Measurements from ENCODE around the gene LRRC2. TPM values are rescaled to one million over a fixed set of nuclear protein-coding genes. Genes with fewer than 3 reads are reported as not detected.

LRRC2 gene
- total RNA-seq, 1 experiment from 2014 or later = 2.6 TPM

DNA sequence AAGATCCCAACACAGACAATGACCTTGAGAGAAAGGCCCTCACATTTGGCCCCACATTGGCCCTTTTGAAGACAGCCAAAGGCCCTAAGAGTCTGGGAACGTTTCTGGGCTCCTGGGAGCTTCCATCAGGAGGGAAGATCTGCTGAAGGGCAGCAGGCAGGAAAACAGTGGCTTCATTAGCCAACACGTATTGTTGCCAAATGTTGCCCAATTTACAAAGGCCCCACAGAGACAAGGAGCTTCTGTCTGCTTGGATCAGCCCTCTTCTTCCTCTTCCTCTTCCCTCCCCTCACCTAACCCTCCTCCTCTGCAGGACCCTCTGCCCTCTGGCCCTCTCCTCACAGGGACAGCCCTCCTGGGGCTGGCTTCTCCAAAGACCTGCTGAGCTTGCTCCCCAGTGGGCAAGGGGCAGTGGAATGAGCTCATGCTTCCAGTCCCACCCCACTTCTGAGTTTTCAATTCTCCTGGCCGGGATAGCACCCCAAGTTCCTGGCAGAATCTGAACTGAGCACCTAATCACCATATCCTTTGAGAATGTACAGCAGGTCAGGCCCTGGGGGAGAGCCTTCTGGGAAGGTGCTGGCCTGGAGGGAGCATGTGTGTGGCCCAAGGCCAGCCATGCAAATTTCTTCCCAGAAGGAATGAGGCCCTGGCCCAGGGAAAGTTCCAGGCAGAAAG, 96.3 kb downstream of the LRRC2 start:
- no peak overlapping the region for H3K27ac ChIP-seq (ENCODE audit: insufficient read length, low read depth, low read length)
- H2BK120ac ChIP-seq (ENCODE audit: low read depth, low read length, poor library complexity, severe bottlenecking) = no peak overlapping the region
- no peak overlapping the region for H3K23ac ChIP-seq (ENCODE audit: insufficient read length, low read depth, low read length)
- H2BK20ac ChIP-seq (ENCODE audit: low read depth, low read length, poor library complexity, severe bottlenecking) = no peak overlapping the region
- no peak overlapping the region for H2BK12ac ChIP-seq (ENCODE audit: insufficient read length, low read depth, low read length)
- H4K20me1 ChIP-seq (ENCODE audit: control insufficient read depth, insufficient read depth, insufficient read length) = no peaks in the 10 kb centered on the region
- no peak overlapping the region for H3K18ac ChIP-seq (ENCODE audit: insufficient read length, low read depth, low read length)
- H2AK5ac ChIP-seq (ENCODE audit: insufficient read length, low read length) = no peak overlapping the region
- no peak overlapping the region for H2BK15ac ChIP-seq (ENCODE audit: low read depth, low read length)
- no peaks in the 10 kb centered on the region for H3K79me2 ChIP-seq (ENCODE audit: insufficient read depth, low read length)
- H3K9ac ChIP-seq (ENCODE audit: extremely low read depth, insufficient read length, low read length) = no peak overlapping the region
- H3T11ph ChIP-seq (ENCODE audit: low read length) = no peak overlapping the region
- TF ChIP-seq, protein P1, sequence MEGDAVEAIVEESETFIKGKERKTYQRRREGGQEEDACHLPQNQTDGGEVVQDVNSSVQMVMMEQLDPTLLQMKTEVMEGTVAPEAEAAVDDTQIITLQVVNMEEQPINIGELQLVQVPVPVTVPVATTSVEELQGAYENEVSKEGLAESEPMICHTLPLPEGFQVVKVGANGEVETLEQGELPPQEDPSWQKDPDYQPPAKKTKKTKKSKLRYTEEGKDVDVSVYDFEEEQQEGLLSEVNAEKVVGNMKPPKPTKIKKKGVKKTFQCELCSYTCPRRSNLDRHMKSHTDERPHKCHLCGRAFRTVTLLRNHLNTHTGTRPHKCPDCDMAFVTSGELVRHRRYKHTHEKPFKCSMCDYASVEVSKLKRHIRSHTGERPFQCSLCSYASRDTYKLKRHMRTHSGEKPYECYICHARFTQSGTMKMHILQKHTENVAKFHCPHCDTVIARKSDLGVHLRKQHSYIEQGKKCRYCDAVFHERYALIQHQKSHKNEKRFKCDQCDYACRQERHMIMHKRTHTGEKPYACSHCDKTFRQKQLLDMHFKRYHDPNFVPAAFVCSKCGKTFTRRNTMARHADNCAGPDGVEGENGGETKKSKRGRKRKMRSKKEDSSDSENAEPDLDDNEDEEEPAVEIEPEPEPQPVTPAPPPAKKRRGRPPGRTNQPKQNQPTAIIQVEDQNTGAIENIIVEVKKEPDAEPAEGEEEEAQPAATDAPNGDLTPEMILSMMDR (conservative IDR thresholded peaks at IDR 0.05) = no peak
- H3K9me3 ChIP-seq (ENCODE audit: control insufficient read depth, low read depth, low read length) = no peaks in the 10 kb centered on the region
- no peak overlapping the region for H3K14ac ChIP-seq (ENCODE audit: insufficient read depth, low read length)
- no peak overlapping the region for H3K56ac ChIP-seq (ENCODE audit: insufficient read length, low read depth, low read length)
- Mint-ChIP-seq H3K36me3 (ENCODE audit: insufficient read depth in 1 of 3, low read depth in 3 of 3) (peaks cover 2 to 6% (median 3%) of the 10 kb centered on the region in 3 experiments; a peak in 4 of 7 replicates), H3K27me3 (ENCODE audit: low read depth) (peaks cover 19% of the 10 kb centered on the region), H3K4me3 (no peak overlapping the region), H3K9me3 (peaks cover 4 to 5% of the 10 kb centered on the region in 2 experiments; a peak in 4 of 5 replicates), H3K4me1 (peaks cover 0 to 4% of the 10 kb centered on the region in 2 experiments; a peak in 1 of 4 replicates), H3K27ac (no peak overlapping the region)
- no peaks in the 10 kb centered on the region for H3K79me1 ChIP-seq (ENCODE audit: insufficient read depth, low read depth, low read length, poor library complexity, severe bottlenecking)
- no peak overlapping the region for H3K4ac ChIP-seq (ENCODE audit: low read depth, low read length)
- no peaks in the 10 kb centered on the region for H3K4me1 ChIP-seq (ENCODE audit: insufficient read depth, low read length)
- no peak overlapping the region for H3K4me2 ChIP-seq (ENCODE audit: insufficient read depth, insufficient read length, low read length)
- H3K23me2 ChIP-seq (ENCODE audit: insufficient read length, low read depth, low read length, poor library complexity, severe bottlenecking) = no peaks in the 10 kb centered on the region
- peak; percentile 10 for DNase-seq
- WGBS (ENCODE audit: extremely low coverage, insufficient read length, low lambda C conversion rate) = no CpG with 5 or more reads among the region's 3 CpGs
- H4K91ac ChIP-seq (ENCODE audit: insufficient read length, low read depth, low read length) = no peak overlapping the region
- H4K8ac ChIP-seq (replicated peaks; ENCODE audit: insufficient read length, low read depth, low read length) = no peak overlapping the region
- H4K5ac ChIP-seq (ENCODE audit: insufficient read length, low read depth, low read length) = no peak overlapping the region
- no peak overlapping the region for H2BK5ac ChIP-seq (ENCODE audit: insufficient read length, low read length)
- H2AFZ ChIP-seq (ENCODE audit: low read length) = no peak overlapping the region
- no peaks in the 10 kb centered on the region; the same call in 1 of the 2 replicates for H3K27me3 ChIP-seq (ENCODE audit: insufficient read depth, low read length)
